AG20443 (cell line): ENCODE data around the gene IL4R.
A peak's percentile ranks its signal among the peaks of the same experiment; 100 is the strongest.
"Not testable (repeated sequence)": the region's sequence is repeated elsewhere in the genome, so short reads cannot be mapped to it uniquely, and the experiment has no call there.

Experiments used
- DNase-seq: peaks from one replicate; pipeline ENCODE4 v3.0.0; 2012; ENCODE audit warnings: low spot score, mixed read lengths

The IL4R gene

DNA sequence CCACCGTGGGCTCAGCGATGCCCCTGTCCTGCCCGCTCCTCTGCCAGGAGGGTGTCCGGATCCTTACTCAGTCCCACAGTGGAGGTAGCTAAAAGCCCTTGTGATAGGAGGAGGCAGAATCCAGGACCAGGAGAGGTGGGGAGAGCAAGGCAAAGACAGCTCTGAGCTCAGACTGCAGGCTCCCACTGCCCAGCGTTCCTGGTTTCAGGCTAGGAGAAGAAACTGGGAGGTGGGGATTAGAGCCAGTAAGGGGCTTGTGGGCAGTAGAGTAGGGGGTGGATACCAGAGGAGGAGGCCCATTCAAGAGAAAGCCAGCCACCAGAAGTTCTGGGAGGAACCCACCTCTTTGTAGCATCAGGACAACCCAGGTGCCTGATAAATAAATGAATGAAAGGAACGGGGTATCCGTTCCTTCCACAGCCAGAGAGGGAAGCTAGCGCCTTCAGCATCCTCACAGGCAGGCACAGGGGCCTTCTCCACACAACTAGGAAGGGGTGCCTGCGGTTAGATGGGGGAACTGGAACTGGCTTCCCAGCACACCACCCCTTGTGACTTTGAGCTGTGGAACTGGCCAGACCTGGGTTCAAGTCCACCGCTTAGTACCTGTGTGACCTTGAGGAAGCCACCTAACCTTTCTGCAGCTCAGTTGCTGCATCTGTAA is 90.5 kb downstream of the IL4R start:
- DNase-seq = no peak

DNA sequence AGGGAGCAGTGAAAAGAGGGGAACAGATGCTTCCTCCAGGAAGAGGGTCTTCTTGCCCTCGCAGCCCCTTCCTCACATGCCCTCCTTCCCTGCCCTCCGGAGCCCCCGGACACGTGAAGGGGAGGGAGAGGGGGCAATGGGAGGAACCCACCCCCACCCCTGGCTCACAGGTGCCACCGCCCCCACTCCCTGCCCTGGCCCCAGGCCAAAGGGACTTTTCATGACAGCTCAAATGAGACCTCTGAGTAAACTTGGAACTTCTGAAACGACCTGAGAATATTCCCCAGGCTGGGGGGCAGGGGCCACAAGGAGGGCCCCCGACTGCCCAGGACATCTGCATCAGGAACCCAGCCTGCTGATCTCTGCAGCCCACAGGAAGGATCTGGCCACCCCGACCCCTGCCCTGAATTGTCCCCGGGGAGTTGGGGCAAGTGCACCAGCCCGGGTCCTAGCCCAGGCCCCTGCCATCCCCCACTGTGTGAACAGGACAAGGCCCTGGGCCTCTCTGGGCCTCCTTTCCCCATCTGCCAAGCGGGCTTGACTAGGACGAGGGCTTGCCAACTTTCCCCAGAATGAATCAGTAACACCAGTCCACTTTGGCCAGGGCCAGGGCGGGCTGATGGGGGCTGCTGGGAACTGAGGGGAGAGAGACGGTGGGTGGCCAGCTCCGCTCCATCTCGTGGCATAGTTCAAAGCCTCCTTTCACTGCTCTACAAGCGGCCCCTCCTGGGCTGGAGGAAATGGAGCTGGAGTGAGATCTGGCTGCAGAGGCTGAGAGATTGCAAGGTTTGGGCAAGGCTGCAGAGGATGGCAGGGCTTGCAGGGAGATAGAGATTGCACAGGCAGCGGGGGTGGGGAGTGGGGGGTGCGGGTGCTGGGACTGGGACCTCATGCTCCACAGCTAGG is 92.0 kb downstream of the IL4R start:
- DNase-seq = peak; percentile 69

GRCh38 chr16:27406511-27407128 is 92.8 kb downstream of the IL4R start:
- peak; percentile 6 for DNase-seq

GRCh38 chr16:27407133-27407532 is 93.4 kb downstream of the IL4R start:
- DNase-seq = no peak

DNA sequence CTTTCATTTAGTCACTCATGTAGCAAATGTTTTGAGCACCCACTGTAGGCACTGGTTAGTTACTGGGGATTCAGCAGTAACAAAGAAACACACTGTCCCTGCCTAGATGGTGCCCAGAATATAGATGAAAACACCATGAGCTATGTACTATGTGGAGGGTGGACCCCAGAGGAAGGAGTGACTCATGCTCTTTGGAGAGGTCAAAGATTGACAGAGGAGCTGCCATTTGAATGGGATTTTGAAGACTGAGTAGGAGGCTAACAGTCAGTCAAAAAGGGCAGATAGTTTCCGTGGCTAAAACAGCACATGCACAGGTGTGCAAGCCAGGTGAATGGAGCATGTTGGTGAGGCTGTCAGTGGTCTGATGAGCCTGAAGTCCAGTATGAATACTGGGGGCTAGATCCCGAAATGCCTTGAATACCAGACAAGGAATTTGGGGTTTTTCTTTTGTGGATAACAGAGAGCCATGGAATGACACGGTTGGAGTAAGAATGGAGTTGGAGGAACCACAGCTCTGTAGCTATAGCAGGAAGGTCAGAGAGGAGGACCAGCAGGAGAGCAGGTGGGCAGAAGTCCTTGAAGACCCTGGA is 94.3 kb downstream of the IL4R start:
- DNase-seq = peak; percentile 52

DNA sequence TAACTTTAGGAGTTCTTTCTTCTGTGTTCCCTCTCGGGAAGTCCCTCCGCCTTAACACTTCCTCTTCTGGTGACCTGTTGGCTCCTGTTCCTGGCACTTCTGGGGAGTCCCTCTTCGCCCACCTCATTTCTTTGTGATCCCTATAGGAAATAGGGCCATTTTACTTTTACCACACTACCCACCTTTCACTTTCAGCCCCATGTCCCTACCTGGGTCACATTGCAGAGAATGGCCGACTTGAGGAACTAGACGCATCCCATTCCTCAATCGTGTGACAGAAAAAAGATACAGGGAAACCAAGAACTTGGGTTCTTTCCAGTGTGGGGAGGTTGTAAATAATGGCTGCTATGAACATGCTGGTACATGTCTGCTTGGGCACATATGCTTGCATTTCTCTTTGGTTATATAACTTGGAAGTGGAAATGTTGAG is 94.8 kb downstream of the IL4R start:
- no peak for DNase-seq

GRCh38 chr16:27409958-27410357 is 96.2 kb downstream of the IL4R start:
- not testable (repeated sequence) for DNase-seq

- DNase-seq = no peak
Observed at GRCh38 chr16:27410761-27411160, 97.0 kb downstream of the IL4R start.

DNA sequence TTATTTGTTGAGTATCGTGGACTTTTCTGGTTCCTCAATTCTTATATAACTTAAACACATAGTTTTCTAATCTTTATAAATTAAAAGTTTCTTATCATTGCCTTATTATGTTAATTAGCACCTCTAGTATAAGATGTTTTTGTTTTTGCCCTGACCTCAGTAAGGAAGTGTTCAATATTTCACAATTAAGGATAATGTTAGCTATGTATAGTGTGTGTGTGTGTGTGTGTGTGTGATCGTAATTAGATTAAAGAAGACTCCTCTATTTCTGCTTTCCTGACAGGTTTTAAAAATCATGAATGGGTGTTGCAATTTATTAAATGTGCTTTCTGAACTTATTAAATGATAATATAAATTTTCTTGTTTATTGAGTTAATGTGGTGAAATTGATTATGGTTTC is 100.2 kb downstream of the IL4R start:
- no peak for DNase-seq
